HG03432 (cell line): ENCODE measurements around the gene PSMD7.
"Not testable (repeated sequence)": the region's sequence is repeated elsewhere in the genome, so short reads cannot be mapped to it uniquely, and the experiment has no call there.

Experiments used
- ATAC-seq: cut with Tn5 transposase; IDR thresholded peaks from one replicate; pipeline ENCODE4 v1.9.1; 2021; ENCODE audit warnings: mild to moderate bottlenecking, moderate library complexity; ENCODE audit not compliant: unreplicated experiment

Gene PSMD7

DNA sequence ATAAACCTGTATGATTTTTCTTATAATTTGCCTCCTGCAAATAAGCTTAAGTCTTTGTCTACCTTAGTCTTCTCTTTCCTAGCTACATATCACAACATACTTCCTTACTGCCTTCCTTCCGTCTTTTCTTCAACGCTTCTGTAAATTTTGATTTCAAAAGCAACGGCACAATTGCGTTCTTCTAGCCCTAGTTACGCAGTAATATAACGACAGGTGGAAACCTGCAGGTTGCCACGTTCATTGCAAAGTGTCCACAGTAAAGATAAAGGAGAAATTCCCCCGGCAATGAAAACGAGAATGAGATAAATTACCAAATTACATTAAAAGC, 546 bp upstream of the PSMD7 start:
- ATAC-seq: peak; percentile 8

DNA sequence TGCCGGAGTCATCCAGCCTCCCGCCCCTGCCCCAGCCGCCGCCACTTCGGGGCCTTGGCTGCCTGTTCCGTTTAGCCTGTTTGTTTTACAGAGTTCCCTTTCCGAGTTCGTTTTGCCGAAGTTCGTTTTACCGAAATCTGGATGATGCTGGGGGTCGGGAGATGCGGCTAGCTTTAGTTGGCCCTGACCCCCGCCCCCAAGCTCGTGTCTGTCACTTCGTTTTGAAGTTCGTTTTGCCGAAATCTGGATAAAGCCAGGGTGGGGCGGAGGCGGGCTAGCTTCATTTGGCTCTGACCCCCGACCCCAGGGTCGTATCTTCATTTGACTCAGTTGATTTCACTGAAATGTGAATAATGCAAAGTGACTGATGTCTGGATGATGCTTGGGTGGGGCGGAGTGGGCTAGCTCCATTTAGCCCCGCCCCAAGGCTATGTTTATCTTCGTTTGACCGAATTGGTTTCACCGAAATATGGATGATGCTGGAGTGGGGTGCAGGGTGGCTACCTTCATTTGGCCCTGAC, 591 bp downstream of the PSMD7 start:
- ATAC-seq: peak; percentile 36

GRCh38 chr16:74298104-74298503, 1.5 kb downstream of the PSMD7 start:
- no peak for ATAC-seq

GRCh38 chr16:74302341-74302740, 5.7 kb downstream of the PSMD7 start:
- ATAC-seq: no peak

DNA sequence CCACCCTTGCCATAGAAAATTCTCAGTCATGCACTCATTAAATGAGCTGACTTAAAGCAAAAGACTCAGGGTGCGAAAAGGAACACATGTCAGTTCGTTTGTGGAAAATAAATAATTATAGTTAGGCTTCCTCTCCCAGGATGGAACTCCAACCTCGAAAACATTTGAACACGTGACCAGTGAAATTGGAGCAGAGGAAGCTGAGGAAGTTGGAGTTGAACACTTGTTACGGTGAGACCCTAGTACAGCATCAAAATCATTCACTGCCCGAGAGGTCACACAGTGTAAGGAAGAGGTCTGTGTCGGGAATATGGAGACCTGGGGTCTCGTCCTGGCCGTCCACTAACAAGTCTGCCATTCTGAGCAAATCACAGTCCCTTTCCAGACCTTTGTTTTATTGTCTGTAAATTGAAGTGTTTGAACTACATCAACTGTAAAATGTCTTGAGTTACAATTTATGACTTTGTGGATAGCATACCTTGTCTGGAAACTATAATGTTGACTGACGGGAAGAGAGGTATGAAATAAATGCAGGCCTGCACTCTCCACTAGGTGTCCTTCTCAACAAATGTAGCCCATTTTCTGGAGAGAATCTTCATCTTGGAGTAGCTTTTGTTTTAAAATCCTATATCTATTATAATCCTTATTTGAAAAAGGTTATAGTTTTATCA, 7.7 kb downstream of the PSMD7 start:
- ATAC-seq: no peak

DNA sequence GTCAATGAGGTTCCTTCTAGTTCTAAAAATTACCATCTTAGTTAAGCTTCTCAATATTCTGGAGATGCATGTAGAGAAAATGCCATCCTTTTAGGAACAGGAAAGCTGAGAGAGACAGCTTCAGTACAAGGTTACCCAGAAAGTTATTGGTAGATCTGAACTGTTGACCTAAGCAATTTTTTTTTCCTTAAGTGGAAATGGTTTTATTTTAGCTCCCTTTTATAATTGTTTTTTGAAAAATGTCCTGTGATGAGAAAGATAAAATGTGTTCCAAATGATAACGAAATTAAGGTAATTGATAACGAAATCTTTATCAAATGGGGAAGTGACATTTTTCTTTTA, 8.2 kb downstream of the PSMD7 start:
- no peak for ATAC-seq

GRCh38 chr16:74305281-74305680, 8.7 kb downstream of the PSMD7 start:
- no peak for ATAC-seq

DNA sequence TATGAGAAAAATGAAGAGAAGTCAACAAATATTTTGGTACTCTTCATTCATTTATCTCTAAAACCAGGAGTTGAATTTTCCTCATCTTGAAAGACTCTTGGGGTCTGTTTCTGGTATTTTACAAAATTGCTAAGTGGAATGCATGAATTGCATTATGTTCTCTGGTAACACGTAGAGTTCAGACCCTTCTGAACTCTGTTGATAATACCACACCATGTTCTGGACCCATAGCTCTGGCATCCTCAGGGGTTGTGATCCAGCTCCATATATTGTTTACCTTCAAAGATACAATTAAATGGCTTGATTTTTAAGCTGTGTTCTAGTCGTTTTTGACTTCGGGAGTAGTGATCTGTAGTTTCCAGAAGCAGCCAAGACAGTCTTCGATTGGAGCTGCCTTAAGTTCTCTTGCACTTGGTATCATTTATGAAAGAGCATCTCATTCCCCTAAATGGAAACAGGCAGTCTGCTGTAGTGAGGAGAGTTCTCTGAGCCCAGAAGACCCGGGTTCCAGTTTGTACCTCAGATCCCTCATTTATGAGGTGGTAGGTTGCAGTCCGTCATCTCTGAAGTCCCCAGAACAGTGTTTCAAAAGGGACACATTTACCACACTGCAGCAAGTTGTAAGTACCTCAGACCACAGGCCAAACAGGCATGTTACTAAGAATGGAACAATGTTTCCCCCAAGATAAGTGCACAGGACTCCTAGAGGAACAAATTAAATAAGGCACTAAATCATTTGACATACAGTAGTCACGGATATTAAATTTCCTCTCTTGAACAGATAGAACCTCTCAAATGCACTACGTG, 9.6 kb downstream of the PSMD7 start:
- no peak for ATAC-seq

- ATAC-seq: no peak
These were observed 10.8 kb downstream of the PSMD7 start for GRCh38 chr16:74307383-74307782.

DNA sequence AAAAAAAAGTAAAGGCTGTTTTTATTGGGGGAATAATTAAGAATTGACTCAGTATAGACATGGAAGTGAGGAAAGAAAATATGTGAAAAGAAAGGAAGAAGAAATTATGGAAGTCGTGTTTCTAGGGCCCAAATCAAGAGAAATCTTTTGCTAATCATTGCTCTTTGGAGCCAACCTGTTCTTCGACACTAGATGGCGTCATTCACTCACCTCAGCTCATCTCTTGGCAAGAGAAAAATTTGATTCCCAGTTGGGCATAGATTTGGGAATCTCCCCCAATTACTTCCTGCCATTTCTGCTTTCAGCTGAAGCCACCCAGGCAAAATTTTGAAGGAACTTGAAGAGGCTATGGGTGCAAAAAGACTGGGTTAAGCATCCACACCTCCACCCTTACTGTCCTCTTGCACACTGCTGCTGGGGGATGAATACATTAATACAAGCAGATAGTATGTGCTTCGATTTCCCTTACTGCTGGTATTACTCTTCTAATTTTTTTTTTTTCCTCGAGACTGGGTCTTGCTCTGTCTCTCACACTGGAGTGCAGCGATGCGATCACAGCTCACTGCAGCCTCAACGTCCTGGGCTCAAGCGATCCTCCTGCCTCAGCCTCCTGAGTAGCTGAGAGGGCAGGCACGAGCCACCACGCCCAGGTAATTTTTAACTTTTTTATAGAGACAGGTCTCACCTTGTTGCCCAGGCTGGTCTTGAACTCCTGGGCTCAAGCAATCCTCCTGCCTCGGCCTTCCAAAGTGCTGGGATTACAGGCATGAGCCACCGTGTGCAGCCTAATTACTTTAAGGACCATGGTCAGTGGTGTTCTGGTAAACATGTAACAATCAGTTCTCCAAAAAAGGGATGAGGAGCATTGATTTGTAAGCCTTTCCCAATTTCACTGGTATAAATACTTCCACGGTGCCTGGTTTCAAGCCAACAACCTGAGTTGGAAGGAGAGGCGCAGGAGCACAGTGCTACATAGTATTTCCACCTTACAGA, 13.5 kb downstream of the PSMD7 start:
- peak; percentile 47 for ATAC-seq

- ATAC-seq: no peak
These were observed 18.4 kb downstream of the PSMD7 start for GRCh38 chr16:74315059-74315458.

DNA sequence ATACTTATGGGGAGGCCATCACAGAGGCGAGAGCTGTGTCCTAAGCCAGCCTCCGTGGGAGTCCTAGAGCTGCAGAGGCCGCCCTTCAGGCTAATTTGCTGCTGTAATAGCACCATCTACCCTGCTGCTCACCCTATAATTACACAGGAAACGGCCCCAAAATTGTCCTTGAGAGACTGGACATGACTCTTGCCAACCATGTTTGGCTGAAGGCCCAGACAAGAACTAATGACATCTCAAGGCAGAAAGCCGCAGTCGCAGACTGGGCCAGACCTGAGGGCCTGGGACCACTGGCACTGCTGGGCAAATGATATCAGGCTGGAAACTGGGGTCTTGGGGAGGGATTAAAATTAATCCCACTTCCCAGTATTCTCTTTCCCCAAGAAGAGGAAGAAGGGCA, 24.1 kb downstream of the PSMD7 start:
- no peak for ATAC-seq

DNA sequence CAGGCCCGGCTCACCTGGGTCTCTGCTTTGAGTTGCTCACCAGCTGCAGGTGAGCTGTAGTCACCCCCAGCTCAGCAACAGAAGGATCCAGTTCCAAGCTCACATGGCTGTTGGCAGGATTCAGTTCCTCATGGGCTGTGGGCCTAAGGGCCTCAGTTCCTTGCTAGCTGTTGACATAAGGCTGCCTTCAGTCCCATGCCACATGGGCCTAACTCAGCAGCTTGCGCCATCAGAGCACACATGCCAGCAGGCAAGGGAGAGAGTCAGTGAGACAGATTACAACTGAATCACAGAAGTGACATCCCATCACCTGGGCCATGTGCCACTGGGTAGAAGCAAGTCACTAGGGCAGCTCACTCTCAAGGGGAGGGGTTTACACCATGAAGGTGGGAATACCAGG, 24.7 kb downstream of the PSMD7 start:
- no peak for ATAC-seq

DNA sequence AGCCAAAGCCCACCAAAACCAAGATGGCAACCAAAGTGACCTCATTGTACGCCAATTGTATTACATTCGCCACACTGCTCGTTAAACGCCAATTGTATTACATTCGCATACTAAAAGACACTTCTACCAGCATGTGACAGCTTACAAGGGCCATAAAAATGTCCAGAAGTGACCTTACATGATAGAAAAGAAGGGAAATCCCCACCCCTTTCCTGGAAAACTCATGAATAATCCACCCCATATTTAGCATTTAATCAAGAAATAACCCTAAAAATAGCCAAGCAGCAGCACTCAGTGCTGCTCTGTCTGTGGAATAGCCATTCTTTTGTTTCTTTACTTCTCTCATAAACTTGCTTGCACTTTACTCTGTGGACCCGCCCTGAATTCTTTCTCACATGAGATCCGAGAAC, 25.7 kb downstream of the PSMD7 start:
- no peak for ATAC-seq

DNA sequence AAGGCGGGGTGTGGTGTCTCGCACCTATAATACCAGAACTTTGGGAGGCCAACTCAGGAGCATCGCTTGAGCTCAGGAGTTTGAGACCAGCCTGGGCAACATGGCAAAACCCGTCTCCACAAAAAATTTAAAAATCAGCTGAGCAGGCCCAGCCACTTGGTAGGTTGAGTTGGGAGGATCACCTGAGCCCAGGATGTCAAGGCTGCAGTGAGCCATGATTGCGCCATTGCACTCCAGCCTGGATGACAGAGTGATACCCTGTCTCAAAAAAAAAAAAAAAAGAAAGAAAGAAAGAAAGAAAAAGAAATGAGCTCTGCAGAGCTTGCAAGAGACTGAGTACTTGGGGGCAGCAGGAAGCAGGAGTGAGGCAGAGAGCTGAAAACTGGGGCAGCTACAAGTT, 28.2 kb downstream of the PSMD7 start:
- ATAC-seq: not testable (repeated sequence)

GRCh38 chr16:74325641-74326040, 29.0 kb downstream of the PSMD7 start:
- no peak for ATAC-seq

- ATAC-seq: not testable (repeated sequence)
These were observed 31.7 kb downstream of the PSMD7 start for GRCh38 chr16:74328346-74328745.

DNA sequence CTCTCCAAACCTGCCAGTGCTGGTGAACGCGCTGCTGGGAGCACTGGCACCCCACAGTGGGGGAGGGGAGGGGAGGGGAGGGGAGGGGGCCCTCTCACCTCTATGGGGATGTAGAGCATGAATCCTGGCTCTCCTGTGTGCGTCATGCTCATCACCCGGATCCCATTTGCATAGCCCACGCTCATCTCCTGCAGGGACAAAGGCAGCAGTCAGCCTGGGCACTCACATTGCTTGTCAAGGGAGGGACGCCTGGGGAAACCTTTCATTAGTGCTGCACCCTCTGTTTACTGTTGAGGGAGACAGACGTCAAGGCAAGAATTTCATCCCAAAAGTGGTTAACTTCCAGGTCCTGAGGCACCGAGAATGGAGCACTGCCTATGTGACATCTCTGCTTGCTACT, 35.9 kb downstream of the PSMD7 start:
- ATAC-seq: not testable (repeated sequence)

DNA sequence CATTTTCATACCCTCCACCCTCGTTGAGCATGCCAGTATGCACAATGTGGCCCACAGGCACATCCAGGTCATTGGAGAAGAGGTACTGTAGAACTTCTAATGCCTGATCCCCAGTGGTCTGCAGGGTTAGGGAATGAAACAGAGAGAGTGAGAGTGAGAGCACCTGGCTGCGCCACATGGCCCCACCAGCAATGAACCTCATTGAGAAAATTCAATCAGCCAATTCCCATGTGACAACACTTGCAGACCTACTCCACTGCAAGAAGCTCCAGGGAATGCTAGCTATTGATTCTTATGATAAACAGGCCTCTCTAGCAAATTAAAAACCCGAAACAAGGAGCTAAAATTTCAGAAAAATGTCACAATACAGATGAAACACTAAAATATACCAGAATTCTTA, 40.9 kb downstream of the PSMD7 start:
- not testable (repeated sequence) for ATAC-seq

DNA sequence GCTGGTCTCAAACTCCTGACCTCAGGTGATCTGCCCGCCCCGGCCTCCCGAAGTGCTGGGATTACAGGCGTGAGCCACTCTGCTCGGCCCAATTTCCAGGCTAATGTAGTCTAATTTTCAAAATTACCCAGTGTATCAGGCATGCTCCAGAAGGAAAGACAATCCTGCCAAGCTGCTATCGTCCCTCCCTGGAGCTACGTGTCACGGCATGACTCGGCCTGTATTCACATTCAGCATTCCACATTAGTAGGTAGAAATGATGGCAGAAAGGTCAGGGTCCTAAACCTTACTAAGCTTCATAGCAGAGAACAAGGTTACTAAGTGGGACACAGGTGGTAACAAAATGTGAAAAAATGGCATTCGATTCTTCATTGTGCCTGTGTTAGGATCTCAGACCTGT, 42.6 kb downstream of the PSMD7 start:
- not testable (repeated sequence) for ATAC-seq

DNA sequence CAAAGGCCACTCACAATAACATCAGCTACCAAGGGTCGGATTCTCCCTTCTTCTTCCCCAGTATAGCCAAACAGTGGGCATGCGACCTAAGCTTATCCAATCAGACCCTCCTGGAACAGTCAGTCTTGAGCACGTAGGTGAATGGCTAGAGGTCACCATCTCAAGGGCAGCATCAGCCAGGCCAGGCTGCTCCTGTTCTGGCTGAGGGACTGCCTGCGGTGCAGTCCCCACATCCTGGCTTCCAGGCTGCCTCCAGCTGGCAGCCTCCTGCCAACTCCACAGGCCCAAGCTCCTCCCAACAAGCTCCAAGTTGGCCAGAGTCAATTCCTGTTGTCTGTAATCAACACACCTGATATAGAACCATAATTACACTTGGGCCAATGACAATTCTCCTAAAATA, 56.4 kb downstream of the PSMD7 start:
- ATAC-seq: not testable (repeated sequence)
